ENCODE data around the gene R3HCC1L.

Gene R3HCC1L

GRCh38 chr10:98224996-98225395, 90.5 kb downstream of the R3HCC1L start:
- CTCF ChIA-PET: interaction anchor here (1.0 kb wide), 1 partner anchor 54 kb away, joined by 3 read pairs; no protein-coding TSS in a partner anchor
- H3K27ac ChIP-seq (ENCODE audit: extremely low read depth, low read depth, low read length): no peak overlapping the region

GRCh38 chr10:98226508-98227144, 92.2 kb downstream of the R3HCC1L start:
- CTCF ChIA-PET: interaction anchor here (0.7 kb wide), 2 partner anchors 67 to 234 kb away, joined by 3 to 5 read pairs; no protein-coding TSS in a partner anchor
- TF ChIP-seq ZNF776 (tag by site-specific recombination; IDR thresholded peaks at IDR 0.05; ENCODE audit: borderline replicate concordance): no peak
- peak; percentile 31 for TF ChIP-seq SETDB1 (IDR thresholded peaks at IDR 0.05; ENCODE audit: insufficient read length, low read length)
- no peak for TF ChIP-seq ZBTB11 (tag by site-specific recombination; conservative IDR thresholded peaks at IDR 0.05; ENCODE audit: low read depth)
- no peak for TF ChIP-seq ZNF555 (tag by site-specific recombination; conservative IDR thresholded peaks at IDR 0.05)
- TF ChIP-seq EGR2 (tag by site-specific recombination; IDR thresholded peaks at IDR 0.05; ENCODE audit: low read depth): no peak
- no peaks in the 10 kb centered on the region for H3K36me3 ChIP-seq (ENCODE audit: control insufficient read depth in 2 of 2, insufficient read depth in 1 of 2, low read length in 2 of 2)
- H3K4me3 ChIP-seq (ENCODE audit: low read depth, low read length): no peak overlapping the region
- no peaks in the 10 kb centered on the region for H3K9me3 ChIP-seq (ENCODE audit: control insufficient read depth, insufficient read depth, low read depth, low read length)
- no peak overlapping the region for H3K27ac ChIP-seq (ENCODE audit: extremely low read depth, low read depth, low read length)
- POLR2A ChIA-PET: no interaction called here
- H3K4me1 ChIP-seq (ENCODE audit: control insufficient read depth, insufficient read depth, low read length): 0 out of 2 replicates have a peak, but pooled peaks cover 2% of the 10 kb centered on the region

More at GRCh38 chr10:98224996-98225395, 90.5 kb downstream of the R3HCC1L start:
- no peak for TF ChIP-seq ZNF335 (tag by site-specific recombination; conservative IDR thresholded peaks at IDR 0.05)
- no peak for TF ChIP-seq ZNF473 (tag by site-specific recombination; IDR thresholded peaks at IDR 0.05)
- no peak for TF ChIP-seq ZNF843 (tag by site-specific recombination; IDR thresholded peaks at IDR 0.05)
- TF ChIP-seq ZNF398 (tag by site-specific recombination; IDR thresholded peaks at IDR 0.05): no peak
- no peak for TF ChIP-seq HOXA7 (CRISPR knock-in tag; IDR thresholded peaks at IDR 0.05; ENCODE audit: borderline replicate concordance)
- TF ChIP-seq ZNF626 (tag by site-specific recombination; IDR thresholded peaks at IDR 0.05): no peak
- TF ChIP-seq ZNF610 (tag by site-specific recombination; IDR thresholded peaks at IDR 0.05; ENCODE audit: borderline replicate concordance): no peak
- no peak for TF ChIP-seq ZNF311 (tag by site-specific recombination; IDR thresholded peaks at IDR 0.05; ENCODE audit: borderline replicate concordance)
- TF ChIP-seq ZNF692 (tag by site-specific recombination; IDR thresholded peaks at IDR 0.05): no peak
- TF ChIP-seq ZNF274 (IDR thresholded peaks at IDR 0.05; ENCODE audit: low read length): no peak
- no peak for TF ChIP-seq ZNF274 (tag by site-specific recombination; IDR thresholded peaks at IDR 0.05; ENCODE audit: borderline replicate concordance)
- no peak for TF ChIP-seq ZNF623 (tag by site-specific recombination; IDR thresholded peaks at IDR 0.05)
- TF ChIP-seq PRDM6 (tag by site-specific recombination; IDR thresholded peaks at IDR 0.05): no peak
- Histone ChIP-seq H3K4me3 (ENCODE audit: low read depth, low read length) (no peak overlapping the region), H3K9me3 (ENCODE audit: control insufficient read depth, insufficient read depth, low read depth, low read length) (no peaks in the 10 kb centered on the region), H3K36me3 (ENCODE audit: control insufficient read depth in 2 of 2, insufficient read depth in 1 of 2, low read length in 2 of 2) (no peaks in the 10 kb centered on the region), H3K4me1 (ENCODE audit: control insufficient read depth, insufficient read depth, low read length) (0 out of 2 replicates have a peak, but pooled peaks cover 2% of the 10 kb centered on the region)
- POLR2A ChIA-PET: no interaction called here

Data from HEK293 (cell line).